Calu3 (cell line): ENCODE measurements around the gene PIK3C3. TPM values are rescaled to one million over a fixed set of nuclear protein-coding genes. Genes with fewer than 3 reads are reported as not detected.
A peak's percentile ranks its signal among the peaks of the same experiment; 100 is the strongest.

Source experiments
- BruUV-seq: library from RNA; stranded (reverse); fragments of 400-500 nt; replicated peaks from 2 replicates; lab custom pipeline; 2021; lab: Mats Ljungman, UMichigan
- CTCF ChIA-PET: fragments of 300-600 bp; sonication (Branson Sonifier 250); formaldehyde crosslinking; loops from one replicate; lab custom pipeline; 2022; ENCODE audit warnings: antibody characterized with exemption; lab: Charles Lee
- DNase-seq: peaks from one replicate; pipeline ENCODE4 v3.0.0; 2022
- H3K27ac Mint-ChIP-seq: one replicate; pipeline ENCODE4 v1.8.0; 2022; ENCODE audit warnings: mixed read lengths; ENCODE audit not compliant: unreplicated experiment
- H3K27me3 Mint-ChIP-seq: one replicate; pipeline ENCODE4 v1.8.0; 2022; ENCODE audit warnings: mixed read lengths; ENCODE audit not compliant: unreplicated experiment
- H3K36me3 Mint-ChIP-seq: one replicate; pipeline ENCODE4 v1.8.0; 2022; ENCODE audit warnings: mild to moderate bottlenecking, moderate library complexity, mixed read lengths; ENCODE audit not compliant: insufficient read depth, unreplicated experiment
- H3K4me1 Mint-ChIP-seq: one replicate; pipeline ENCODE4 v1.8.0; 2022; ENCODE audit warnings: mild to moderate bottlenecking, low read depth, mixed read lengths; ENCODE audit not compliant: unreplicated experiment
- H3K4me3 Mint-ChIP-seq: one replicate; pipeline ENCODE4 v1.8.0; 2022; ENCODE audit warnings: mild to moderate bottlenecking, low read depth, moderate library complexity, mixed read lengths; ENCODE audit not compliant: unreplicated experiment
- H3K9me3 Mint-ChIP-seq: one replicate; pipeline ENCODE4 v1.8.0; 2022; ENCODE audit warnings: low read depth, mixed read lengths; ENCODE audit not compliant: unreplicated experiment
- CTCF ChIP-seq: fragments of 200-600 bp; IDR thresholded peaks from one replicate; pipeline ENCODE4 v1.8.0; 2022; ENCODE audit warnings: antibody characterized with exemption; ENCODE audit not compliant: unreplicated experiment
- intact Hi-C: fragments of 100-400 bp; cut with micrococcal nuclease; formaldehyde crosslinking; loops from one replicate; pipeline ENCODE4 v1.10.0; 2022; ENCODE audit not compliant: unreplicated experiment
- total RNA-seq: library from RNA; stranded (reverse); gene quantifications from 2 replicates; pipeline ENCODE4 v1.2.3, GENCODE V29; 2022

PIK3C3 gene
- total RNA-seq, 1 experiment from 2014 or later, result 32.9 TPM

- CTCF ChIA-PET, result interaction anchor here (1.5 kb wide), 1 partner anchor 1159 kb away, joined by 5 read pairs; no protein-coding TSS in a partner anchor
- no peak overlapping the region for H3K4me3 Mint-ChIP-seq
- TF ChIP-seq CTCF, result no peak
- peaks cover 15% of the 10 kb centered on the region for H3K36me3 Mint-ChIP-seq
- peaks cover 27% of the 10 kb centered on the region for H3K4me1 Mint-ChIP-seq
- BruUV-seq, result no TSS peak
- intact Hi-C loops, result loop anchor here (1.0 to 10.0 kb wide), 3 partner anchors 60 to 1452 kb away; no protein-coding TSS in a partner anchor
- no peak for DNase-seq
- H3K27me3 Mint-ChIP-seq, result no peaks in the 10 kb centered on the region
- peak overlapping the region; percentile 83 for H3K27ac Mint-ChIP-seq
- H3K9me3 Mint-ChIP-seq, result peaks cover 3% of the 10 kb centered on the region
Observed at GRCh38 chr18:42112657-42113420, 157.8 kb downstream of the PIK3C3 start.

GRCh38 chr18:42113529-42114191 lies 158.6 kb downstream of the PIK3C3 start:
- H3K4me3 Mint-ChIP-seq, result no peak overlapping the region
- peaks cover 15% of the 10 kb centered on the region for H3K36me3 Mint-ChIP-seq
- H3K9me3 Mint-ChIP-seq, result peaks cover 3% of the 10 kb centered on the region
- CTCF ChIA-PET, result interaction anchor here (0.5 to 1.5 kb wide), 7 partner anchors 60 to 1484 kb away, joined by 3 to 9 read pairs (median 5); no protein-coding TSS in a partner anchor
- peaks cover 27% of the 10 kb centered on the region for H3K4me1 Mint-ChIP-seq
- TF ChIP-seq CTCF, result no peak
- BruUV-seq, result no TSS peak
- H3K27ac Mint-ChIP-seq, result peak overlapping the region; percentile 83
- DNase-seq, result no peak
- intact Hi-C loops, result loop anchor here (1.0 to 10.0 kb wide), 5 partner anchors 161 to 1451 kb away; no protein-coding TSS in a partner anchor
- H3K27me3 Mint-ChIP-seq, result no peaks in the 10 kb centered on the region

- peaks cover 15% of the 10 kb centered on the region for H3K36me3 Mint-ChIP-seq
- H3K9me3 Mint-ChIP-seq, result peaks cover 3% of the 10 kb centered on the region
- CTCF ChIA-PET, result interaction anchor here (0.5 to 1.5 kb wide), 8 partner anchors 61 to 1484 kb away, joined by 3 to 9 read pairs (median 5); no protein-coding TSS in a partner anchor
- DNase-seq, result peak; percentile 70
- H3K4me3 Mint-ChIP-seq, result no peak overlapping the region
- H3K4me1 Mint-ChIP-seq, result peaks cover 27% of the 10 kb centered on the region
- peak; percentile 78 for TF ChIP-seq CTCF
- BruUV-seq, result no TSS peak
- no peaks in the 10 kb centered on the region for H3K27me3 Mint-ChIP-seq
- H3K27ac Mint-ChIP-seq, result peak overlapping the region; percentile 83
- intact Hi-C loops, result loop anchor here (1.0 to 10.0 kb wide), 5 partner anchors 160 to 1450 kb away; no protein-coding TSS in a partner anchor
Observed at GRCh38 chr18:42114310-42114943, 159.4 kb downstream of the PIK3C3 start.

GRCh38 chr18:42126586-42126985 lies 171.6 kb downstream of the PIK3C3 start:
- no TSS peak for BruUV-seq
- CTCF ChIA-PET, result no interaction called here
- H3K4me3 Mint-ChIP-seq, result no peak overlapping the region
- H3K4me1 Mint-ChIP-seq, result no peaks in the 10 kb centered on the region
- TF ChIP-seq CTCF, result no peak
- H3K27ac Mint-ChIP-seq, result no peak overlapping the region
- H3K27me3 Mint-ChIP-seq, result no peaks in the 10 kb centered on the region
- no peaks in the 10 kb centered on the region for H3K36me3 Mint-ChIP-seq
- intact Hi-C loops, result no loop called here
- peaks cover 3% of the 10 kb centered on the region for H3K9me3 Mint-ChIP-seq
- no peak for DNase-seq
